Neural progenitor cell (in vitro differentiated cells): ENCODE results near the gene KCNT1. TPM values are rescaled to one million over a fixed set of nuclear protein-coding genes. Genes with fewer than 3 reads are reported as not detected.

Experiments
- DNase-seq: peaks from one replicate; pipeline ENCODE4 v3.0.0-alpha.2; 2016; ENCODE audit warnings: low spot score
- H2AFZ ChIP-seq: fragments of 200-600 bp; sonication (generic); replicated peaks from 2 replicates; pipeline ENCODE4 v1.6.1; 2016; ENCODE audit warnings: antibody characterized with exemption
- H3F3A ChIP-seq: fragments of 200-600 bp; sonication (generic); 2 replicates; pipeline ENCODE4 v1.6.1; 2016; ENCODE audit warnings: antibody characterized with exemption, low read depth
- H3K27ac ChIP-seq: fragments of 200-600 bp; sonication (generic); 2 replicates; pipeline ENCODE4 v1.5.1; 2016; ENCODE audit warnings: mild to moderate bottlenecking
- H3K27me3 ChIP-seq: fragments of 200-600 bp; sonication (generic); 2 replicates; pipeline ENCODE4 v1.6.1; 2016; ENCODE audit warnings: mild to moderate bottlenecking, moderate library complexity
- H3K36me3 ChIP-seq: fragments of 200-600 bp; sonication (generic); 2 replicates; pipeline ENCODE4 v1.5.1; 2016
- H3K4me1 ChIP-seq: fragments of 200-600 bp; sonication (generic); 2 replicates; pipeline ENCODE4 v1.6.1; 2016; ENCODE audit warnings: mixed run types
- H3K4me2 ChIP-seq: fragments of 200-600 bp; sonication (generic); 2 replicates; pipeline ENCODE4 v1.6.1; 2016
- H3K4me3 ChIP-seq: fragments of 200-600 bp; sonication (generic); 2 replicates; pipeline ENCODE4 v1.5.1; 2016
- H3K79me2 ChIP-seq: fragments of 200-600 bp; sonication (generic); 2 replicates; pipeline ENCODE4 v1.6.1; 2016; ENCODE audit warnings: low read depth
- H3K9ac ChIP-seq: fragments of 200-600 bp; sonication (generic); 2 replicates; pipeline ENCODE4 v1.6.1; 2016
- H3K9me3 ChIP-seq: fragments of 200-600 bp; sonication (generic); 2 replicates; pipeline ENCODE4 v1.5.1; 2016; ENCODE audit warnings: low read depth
- H4K20me1 ChIP-seq: fragments of 200-600 bp; sonication (generic); 2 replicates; pipeline ENCODE4 v1.6.1; 2016; ENCODE audit warnings: low read depth
- H3K27ac Mint-ChIP-seq: 3 replicates; pipeline ENCODE4 v1.8.0; 2021; ENCODE audit warnings: mixed read lengths
- H3K27me3 Mint-ChIP-seq: 2 replicates; pipeline ENCODE4 v1.8.0; 2022; ENCODE audit warnings: low read depth, mild to moderate bottlenecking, inconsistent platforms, moderate library complexity, mixed read lengths; ENCODE audit not compliant: insufficient read depth
- H3K36me3 Mint-ChIP-seq: 3 replicates; pipeline ENCODE4 v1.8.0; 2021; ENCODE audit warnings: mixed read lengths
- H3K4me1 Mint-ChIP-seq: 3 replicates; pipeline ENCODE4 v1.8.0; 2021; ENCODE audit warnings: mixed read lengths
- H3K4me3 Mint-ChIP-seq: 3 replicates; pipeline ENCODE4 v1.8.0; 2021; ENCODE audit warnings: mild to moderate bottlenecking, moderate library complexity, mixed read lengths
- H3K9me3 Mint-ChIP-seq: 3 replicates; pipeline ENCODE4 v1.8.0; 2020; ENCODE audit warnings: mixed read lengths
- EZH2 ChIP-seq: fragments of 200-600 bp; sonication (generic); IDR thresholded peaks from 2 replicates; pipeline ENCODE4 v1.6.1; 2017; ENCODE audit warnings: antibody characterized with exemption, mild to moderate bottlenecking, moderate library complexity
- EZH2phosphoT487 ChIP-seq: fragments of 200-600 bp; sonication (generic); IDR thresholded peaks from 2 replicates; pipeline ENCODE4 v1.6.1; 2017; ENCODE audit warnings: antibody characterized with exemption
- total RNA-seq: library from RNA; depleted of rRNA; stranded (reverse); fragments of >200 nt; gene quantifications from 2 replicates; pipeline ENCODE4 v1.2.3, GENCODE V29; 2015; ENCODE audit warnings: low replicate concordance
- TF ChIP-seq, protein P1 (sequence below): fragments of 200-600 bp; sonication (generic); IDR thresholded peaks from 2 replicates; pipeline ENCODE4 v1.5.1; 2017; ENCODE audit warnings: antibody characterized with exemption, mild to moderate bottlenecking

KCNT1 gene
- total RNA-seq, 1 donor from 2014 or later: not detected

DNA sequence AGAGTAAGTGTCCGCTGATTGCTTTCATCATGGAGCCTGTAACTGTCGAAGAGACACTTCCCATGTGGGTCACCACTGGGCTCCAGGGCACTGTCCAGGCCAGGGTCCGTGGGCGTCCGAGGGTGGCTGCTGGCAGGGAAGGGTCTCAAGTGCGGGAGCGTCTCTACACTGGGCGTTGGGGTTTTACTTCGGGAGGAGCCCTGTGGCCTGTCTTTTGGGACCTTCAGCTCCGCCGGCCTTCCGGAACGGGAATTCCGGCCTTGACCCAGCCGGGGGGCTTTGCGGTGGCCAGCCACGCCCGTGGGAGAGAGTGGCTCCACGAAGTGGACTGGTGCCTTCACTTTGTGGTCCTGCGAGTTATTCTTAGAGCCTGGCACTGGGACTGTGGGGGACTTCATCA, 119.1 kb downstream of the KCNT1 start:
- Histone ChIP-seq H3K9ac (no peak overlapping the region), H3F3A (no peaks in the 10 kb centered on the region), H3K4me1 (no peaks in the 10 kb centered on the region), H3K4me3 (no peak overlapping the region), H4K20me1 (peaks cover 17% of the 10 kb centered on the region), H3K9me3 (no peaks in the 10 kb centered on the region), H2AFZ (no peak overlapping the region), H3K4me2 (no peak overlapping the region), H3K27ac (no peak overlapping the region), H3K79me2 (peaks cover 23% of the 10 kb centered on the region), H3K36me3 (peaks cover 12% of the 10 kb centered on the region), H3K27me3 (no peaks in the 10 kb centered on the region)
- no peak for DNase-seq
- Mint-ChIP-seq H3K9me3 (no peaks in the 10 kb centered on the region), H3K27ac (no peak overlapping the region), H3K4me1 (no peaks in the 10 kb centered on the region), H3K27me3 (peaks cover 3% of the 10 kb centered on the region), H3K36me3 (peaks cover 39% of the 10 kb centered on the region), H3K4me3 (no peak overlapping the region)
- TF ChIP-seq EZH2phosphoT487: no peak
- TF ChIP-seq, protein P1, sequence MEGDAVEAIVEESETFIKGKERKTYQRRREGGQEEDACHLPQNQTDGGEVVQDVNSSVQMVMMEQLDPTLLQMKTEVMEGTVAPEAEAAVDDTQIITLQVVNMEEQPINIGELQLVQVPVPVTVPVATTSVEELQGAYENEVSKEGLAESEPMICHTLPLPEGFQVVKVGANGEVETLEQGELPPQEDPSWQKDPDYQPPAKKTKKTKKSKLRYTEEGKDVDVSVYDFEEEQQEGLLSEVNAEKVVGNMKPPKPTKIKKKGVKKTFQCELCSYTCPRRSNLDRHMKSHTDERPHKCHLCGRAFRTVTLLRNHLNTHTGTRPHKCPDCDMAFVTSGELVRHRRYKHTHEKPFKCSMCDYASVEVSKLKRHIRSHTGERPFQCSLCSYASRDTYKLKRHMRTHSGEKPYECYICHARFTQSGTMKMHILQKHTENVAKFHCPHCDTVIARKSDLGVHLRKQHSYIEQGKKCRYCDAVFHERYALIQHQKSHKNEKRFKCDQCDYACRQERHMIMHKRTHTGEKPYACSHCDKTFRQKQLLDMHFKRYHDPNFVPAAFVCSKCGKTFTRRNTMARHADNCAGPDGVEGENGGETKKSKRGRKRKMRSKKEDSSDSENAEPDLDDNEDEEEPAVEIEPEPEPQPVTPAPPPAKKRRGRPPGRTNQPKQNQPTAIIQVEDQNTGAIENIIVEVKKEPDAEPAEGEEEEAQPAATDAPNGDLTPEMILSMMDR: no peak
- TF ChIP-seq EZH2: no peak

DNA sequence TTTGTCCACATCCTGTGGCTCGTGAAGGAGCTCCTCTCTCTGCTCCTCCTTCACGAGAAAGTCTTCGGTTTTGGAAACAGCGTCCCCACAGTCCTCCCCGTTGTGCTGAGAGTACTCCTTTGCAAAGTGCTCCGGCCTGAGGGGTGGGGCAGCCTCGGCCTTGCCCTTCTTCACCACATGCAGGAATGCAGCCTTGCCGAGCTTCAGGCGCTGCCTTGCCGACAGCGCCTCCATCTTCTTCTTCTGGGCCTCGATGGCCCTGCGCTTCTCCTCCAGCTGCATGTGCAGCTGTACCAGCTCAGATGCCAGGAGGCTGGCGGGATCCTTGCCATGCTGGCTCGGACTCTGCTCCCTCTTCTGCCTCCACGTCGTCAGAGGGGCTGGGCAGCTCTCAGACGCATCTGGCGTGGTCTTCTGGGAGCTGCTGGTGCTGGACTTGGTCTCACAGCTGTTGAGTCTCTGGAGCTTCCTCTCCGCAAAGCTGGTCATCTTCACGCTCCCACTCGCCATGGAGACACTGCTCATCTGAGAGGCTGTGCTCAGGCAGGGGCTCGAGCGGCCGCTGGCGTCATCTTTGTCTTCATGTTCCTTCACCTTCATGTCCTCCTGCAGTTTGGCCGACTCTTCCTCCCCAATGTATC, 119.9 kb downstream of the KCNT1 start:
- H3F3A ChIP-seq: no peaks in the 10 kb centered on the region
- H3K4me1 ChIP-seq: no peaks in the 10 kb centered on the region
- Mint-ChIP-seq H3K4me3 (no peak overlapping the region), H3K9me3 (no peaks in the 10 kb centered on the region), H3K27ac (no peak overlapping the region), H3K4me1 (no peaks in the 10 kb centered on the region), H3K27me3 (peaks cover 3% of the 10 kb centered on the region), H3K36me3 (peaks cover 35% of the 10 kb centered on the region)
- H3K9me3 ChIP-seq: no peaks in the 10 kb centered on the region
- no peak for DNase-seq
- H4K20me1 ChIP-seq: peaks cover 25% of the 10 kb centered on the region
- H2AFZ ChIP-seq: no peak overlapping the region
- TF ChIP-seq EZH2: no peak
- no peak for TF ChIP-seq EZH2phosphoT487
- TF ChIP-seq, protein P1: no peak
- H3K27ac ChIP-seq: no peak overlapping the region
- no peaks in the 10 kb centered on the region for H3K27me3 ChIP-seq
- H3K79me2 ChIP-seq: peaks cover 30% of the 10 kb centered on the region
- no peak overlapping the region for H3K4me2 ChIP-seq
- H3K4me3 ChIP-seq: no peak overlapping the region
- H3K9ac ChIP-seq: no peak overlapping the region
- peaks cover 12% of the 10 kb centered on the region for H3K36me3 ChIP-seq

DNA sequence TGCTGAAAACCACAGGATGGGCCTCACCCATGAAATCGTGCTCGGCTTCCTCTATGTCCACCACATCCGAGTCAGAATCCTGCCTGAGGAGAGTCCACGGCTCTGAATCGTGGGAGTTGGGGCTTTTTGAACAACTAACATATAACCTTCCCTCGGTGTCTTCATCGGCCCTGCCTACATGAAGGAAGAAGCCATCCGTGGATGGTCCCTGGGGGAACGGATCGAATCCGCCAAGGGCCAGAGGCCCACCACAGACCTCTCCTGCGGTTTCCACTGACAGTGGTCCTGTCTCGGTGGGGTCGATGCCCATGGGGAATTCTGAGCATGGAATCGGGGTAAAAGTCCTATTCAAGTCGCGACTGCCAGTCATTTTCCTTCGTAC, 120.4 kb downstream of the KCNT1 start:
- H3K4me1 Mint-ChIP-seq: no peaks in the 10 kb centered on the region
- H3K27ac Mint-ChIP-seq: no peak overlapping the region
- Histone ChIP-seq H3K9me3 (no peaks in the 10 kb centered on the region), H3K27me3 (no peaks in the 10 kb centered on the region), H3K27ac (no peak overlapping the region), H3K4me1 (no peaks in the 10 kb centered on the region), H3K4me2 (no peak overlapping the region), H3K9ac (no peak overlapping the region), H4K20me1 (peaks cover 30% of the 10 kb centered on the region), H3F3A (no peaks in the 10 kb centered on the region), H3K4me3 (no peak overlapping the region), H3K36me3 (peaks cover 12% of the 10 kb centered on the region), H3K79me2 (peaks cover 35% of the 10 kb centered on the region), H2AFZ (no peak overlapping the region)
- no peak for TF ChIP-seq EZH2phosphoT487
- TF ChIP-seq EZH2: no peak
- TF ChIP-seq, protein P1: no peak
- no peaks in the 10 kb centered on the region for H3K9me3 Mint-ChIP-seq
- no peak for DNase-seq
- H3K4me3 Mint-ChIP-seq: no peak overlapping the region
- H3K27me3 Mint-ChIP-seq: peaks cover 3% of the 10 kb centered on the region
- peaks cover 35% of the 10 kb centered on the region for H3K36me3 Mint-ChIP-seq
